ENCODE data around the gene CTSW.

GRCh38 chr11:65854161-65854592 lies 25.5 kb upstream of the CTSW start:
- TF ChIP-seq CTCF (IDR thresholded peaks at IDR 0.05) (no peak), POLR2A (IDR thresholded peaks at IDR 0.05) (no peak)
